Retinal pigment epithelial cell (primary cell): ENCODE measurements around the gene MRPL33.

ENCODE experiments used
- DNase-seq: peaks from one replicate; pipeline ENCODE4 v3.0.0-alpha.2; 2010; ENCODE audit warnings: low read depth
- H3K4me3 ChIP-seq: 2 replicates; pipeline ENCODE4 v1.5.1; 2011; ENCODE audit warnings: mild to moderate bottlenecking, low read length, control low read depth, moderate library complexity
- CTCF ChIP-seq: conservative IDR thresholded peaks from 2 replicates; pipeline ENCODE4 v1.5.1; 2011; ENCODE audit warnings: low read depth, low read length, control low read depth, inconsistent platforms

Gene MRPL33

GRCh38 chr2:27766287-27766661 is 5.2 kb upstream of the MRPL33 start:
- no peak for TF ChIP-seq CTCF
- H3K4me3 ChIP-seq, result peak overlapping the region; percentile 35
- DNase-seq, result no peak

GRCh38 chr2:27771202-27771547 is 344 bp upstream of the MRPL33 start:
- no peak for TF ChIP-seq CTCF
- peak overlapping the region; percentile 94 for H3K4me3 ChIP-seq
- DNase-seq, result no peak

GRCh38 chr2:27772804-27773203 is 1.3 kb downstream of the MRPL33 start:
- peak overlapping the region; percentile 94 for H3K4me3 ChIP-seq
- no peak for DNase-seq
- no peak for TF ChIP-seq CTCF

GRCh38 chr2:27773959-27774358 is 2.4 kb downstream of the MRPL33 start:
- no peak overlapping the region for H3K4me3 ChIP-seq
- no peak for DNase-seq
- no peak for TF ChIP-seq CTCF

- TF ChIP-seq CTCF, result no peak
- no peak for DNase-seq
- H3K4me3 ChIP-seq, result no peak overlapping the region
These were observed 4.6 kb downstream of the MRPL33 start for GRCh38 chr2:27776097-27776496.

- no peak overlapping the region for H3K4me3 ChIP-seq
- DNase-seq, result no peak
- TF ChIP-seq CTCF, result no peak
These were observed 5.2 kb downstream of the MRPL33 start for GRCh38 chr2:27776696-27777095.

GRCh38 chr2:27779417-27780055 is 8.0 kb downstream of the MRPL33 start:
- DNase-seq, result no peak
- TF ChIP-seq CTCF, result no peak
- H3K4me3 ChIP-seq, result no peak overlapping the region
